Aorta (tissue), 5 donors: ENCODE data around the gene PRKAR2A. TPM values are rescaled to one million over a fixed set of nuclear protein-coding genes. Genes with fewer than 3 reads are reported as not detected.

Experiments
- ATAC-seq: fragments of 200-7000 bp; cut with Tn5 transposase; one replicate; pipeline ENCODE4 v1.9.1; 2022; ENCODE audit warnings: moderate library complexity; ENCODE audit not compliant: low FRiP score
- DNase-seq, 2 donors: peaks; one replicate each; pipeline ENCODE4 v3.0.0-alpha.2; 2020
- H3K27ac ChIP-seq, 2 donors: one replicate each; pipeline ENCODE4 v1.5.1; 2013; ENCODE audit warnings: low read length in 2 of 2, mild to moderate bottlenecking in 2 of 2, moderate library complexity in 2 of 2, control low read depth in 1 of 2, inconsistent platforms in 1 of 2, low read depth in 1 of 2
- H3K27me3 ChIP-seq, 2 donors: one replicate each; pipeline ENCODE4 v1.6.1; 2013; ENCODE audit warnings: control low read depth in 1 of 2, low read length in 1 of 2, mild to moderate bottlenecking in 1 of 2, moderate library complexity in 1 of 2; ENCODE audit not compliant: insufficient read depth in 2 of 2, control insufficient read depth in 1 of 2
- H3K36me3 ChIP-seq, 2 donors: one replicate each; pipeline ENCODE4 v1.6.1; 2013; ENCODE audit warnings: control low read depth in 1 of 2, low read length in 1 of 2, mild to moderate bottlenecking in 1 of 2; ENCODE audit not compliant: insufficient read depth in 2 of 2, control insufficient read depth in 1 of 2
- H3K4me1 ChIP-seq, 2 donors: one replicate each; pipeline ENCODE4 v1.6.1; 2013; ENCODE audit warnings: low read length in 2 of 2, control low read depth in 1 of 2, mild to moderate bottlenecking in 1 of 2, moderate library complexity in 1 of 2; ENCODE audit not compliant: insufficient read depth in 2 of 2, control insufficient read depth in 1 of 2
- H3K4me3 ChIP-seq, 2 donors: one replicate each; pipeline ENCODE4 v1.5.1; 2013; ENCODE audit warnings: low read length in 2 of 2, control low read depth in 1 of 2, mild to moderate bottlenecking in 1 of 2
- H3K9me3 ChIP-seq: one replicate; pipeline ENCODE4 v1.6.1; 2013; ENCODE audit warnings: mild to moderate bottlenecking, low read length; ENCODE audit not compliant: control insufficient read depth
- WGBS, 2 donors: extraction: QIAGEN DNeasy Blood & Tissue Kit; methylation state at CpG; one replicate each; pipeline ENCODE4 v1.1.7; 2013; 5-methylcytosine and 5-hydroxymethylcytosine counted together
- intact Hi-C, 2 donors: fragments of 100-400 bp; cut with DNase I; formaldehyde crosslinking; loops; one replicate each; pipeline versions ENCODE4 v1.14.2 to v1.15.0; 2022
- polyA plus RNA-seq, 2 donors: library from polyadenylated mRNA; stranded (reverse); fragments of 200-250 nt; gene quantifications; one replicate each; pipeline ENCODE4 v1.2.3, GENCODE V29; 2013
- total RNA-seq, 2 donors: library from RNA; stranded (reverse); fragmentation: NEBNext Ultra II Directional; extraction: Animal tissue kit (Norgen Biotek cat#: 25700); gene quantifications; one replicate each; pipeline ENCODE4 v1.2.1, GENCODE V29; 2021
- donor health status: healthy with polysubstance abuse.
- donor health status: Bipolar disorder and iron deficiency.
- donor health status: DM: no; HTN: no; CAD: no.
- donor health status: DM: no; HTN: no; CAD: no.
- donor health status: DM: yes; HTN: yes; CAD: no.

Gene PRKAR2A
- total and polyA plus RNA-seq, 4 donors = 9.1 to 59.6 (median 31.7) TPM

DNA sequence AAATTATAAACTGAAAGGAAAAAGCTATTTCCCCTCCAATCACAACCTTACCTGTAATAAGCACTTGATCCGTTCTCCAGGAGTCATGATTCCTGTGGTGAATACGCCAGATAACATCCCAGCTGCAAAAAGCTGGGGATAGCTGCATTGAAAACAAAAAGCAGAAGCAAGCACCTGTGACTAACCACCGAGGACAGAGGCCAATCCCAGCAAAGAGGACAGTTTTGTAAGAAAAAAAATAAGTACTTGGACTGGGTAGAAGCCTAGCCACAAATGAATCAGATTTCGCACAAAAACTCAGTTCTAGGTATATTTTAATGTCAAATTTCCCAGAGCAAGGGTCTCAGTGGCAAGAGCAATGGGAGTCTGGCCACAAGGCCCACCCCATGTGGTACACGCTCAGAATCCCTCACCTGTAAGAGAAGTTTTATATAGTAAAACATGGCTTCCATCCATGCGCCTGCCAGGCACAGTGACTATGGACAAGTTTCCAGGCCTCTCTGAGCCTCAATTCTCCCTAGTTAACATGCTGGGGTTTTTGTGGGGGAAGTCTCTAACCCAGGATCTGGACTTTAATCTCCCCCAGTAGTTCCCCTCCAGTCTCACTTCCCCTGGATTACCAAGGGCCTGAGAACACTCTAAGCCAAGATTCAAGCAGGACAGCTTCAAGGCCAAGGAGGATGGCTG, 31.8 kb upstream of the PRKAR2A start:
- 88 to 92% methylated on average over 6 of the region's 6 CpGs for WGBS, 2 donors
- no peak for DNase-seq

DNA sequence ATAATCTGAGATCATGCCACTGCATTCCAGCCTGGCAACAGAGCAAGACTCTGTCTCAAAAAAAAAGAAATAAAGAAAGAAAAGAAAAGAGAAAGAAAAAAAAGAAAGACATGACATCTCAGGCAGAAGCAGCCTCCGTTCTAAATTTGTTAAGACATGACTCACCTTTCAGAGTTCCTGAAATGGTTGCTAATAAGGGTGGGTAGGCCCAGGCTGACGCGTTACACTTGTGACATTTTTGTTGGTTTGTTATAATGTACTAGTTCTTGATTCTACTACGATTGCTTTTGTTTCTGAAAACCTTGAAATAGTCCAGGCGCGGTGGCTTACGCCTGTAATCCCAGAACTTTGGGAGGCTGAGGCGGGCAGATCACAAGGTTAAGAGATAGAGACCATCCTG, 30.0 kb upstream of the PRKAR2A start:
- Histone ChIP-seq H3K4me3 (no peak overlapping the region), H3K9me3 (no peaks in the 10 kb centered on the region), H3K36me3 (peaks cover 0 to 2% of the 10 kb centered on the region in 2 donors), H3K27ac (no peak overlapping the region), H3K27me3 (no peaks in the 10 kb centered on the region), H3K4me1 (no peaks in the 10 kb centered on the region)
- ATAC-seq (no peak), DNase-seq (no peak)
- intact Hi-C loops = no loop called here
- WGBS, 2 donors = 92 to 94% methylated on average over 8 of the region's 8 CpGs

More for the DNA sequence above, 31.8 kb upstream of the PRKAR2A start:
- H3K9me3 ChIP-seq = no peaks in the 10 kb centered on the region
- H3K27ac ChIP-seq = no peak overlapping the region
- H3K4me1 ChIP-seq = no peaks in the 10 kb centered on the region
- H3K4me3 ChIP-seq = no peak overlapping the region
- peaks cover 0 to 2% of the 10 kb centered on the region in 2 donors for H3K36me3 ChIP-seq
- intact Hi-C loops = no loop called here
- no peaks in the 10 kb centered on the region for H3K27me3 ChIP-seq
- ATAC-seq = no peak

DNA sequence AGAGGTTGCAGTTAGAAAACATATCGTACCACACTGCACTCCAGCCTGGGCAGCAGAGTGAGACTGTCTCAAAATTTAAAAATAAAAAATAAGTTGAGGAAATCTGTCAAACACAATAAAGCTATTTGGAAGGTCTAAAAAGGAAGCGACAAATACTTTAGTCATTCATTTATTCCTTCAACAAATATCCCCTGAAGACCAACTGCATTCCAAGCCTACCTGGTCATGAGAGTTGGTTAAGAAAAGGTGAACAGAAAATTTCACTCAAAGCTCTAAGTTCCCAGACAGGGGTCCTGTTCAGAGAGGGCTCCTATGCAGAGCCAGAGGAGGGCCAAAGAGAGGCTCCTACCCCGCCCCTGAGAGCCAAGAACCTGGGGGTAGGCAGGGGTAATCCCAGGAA, 15.4 kb upstream of the PRKAR2A start:
- WGBS, 2 donors = 96% methylated on average over 3 of the region's 3 CpGs
- intact Hi-C loops = loop anchor here in 1 of 2 donors (2.0 kb wide), 1 partner anchor 60 kb away; no protein-coding TSS in a partner anchor
- peak in 1 of 2 donors; percentile 11 for DNase-seq
- Histone ChIP-seq H3K4me1 (no peaks in the 10 kb centered on the region), H3K9me3 (no peaks in the 10 kb centered on the region), H3K36me3 (peaks cover 0 to 3% of the 10 kb centered on the region in 2 donors), H3K27me3 (no peaks in the 10 kb centered on the region), H3K4me3 (no peak overlapping the region), H3K27ac (no peak overlapping the region)
- ATAC-seq = no peak

DNA sequence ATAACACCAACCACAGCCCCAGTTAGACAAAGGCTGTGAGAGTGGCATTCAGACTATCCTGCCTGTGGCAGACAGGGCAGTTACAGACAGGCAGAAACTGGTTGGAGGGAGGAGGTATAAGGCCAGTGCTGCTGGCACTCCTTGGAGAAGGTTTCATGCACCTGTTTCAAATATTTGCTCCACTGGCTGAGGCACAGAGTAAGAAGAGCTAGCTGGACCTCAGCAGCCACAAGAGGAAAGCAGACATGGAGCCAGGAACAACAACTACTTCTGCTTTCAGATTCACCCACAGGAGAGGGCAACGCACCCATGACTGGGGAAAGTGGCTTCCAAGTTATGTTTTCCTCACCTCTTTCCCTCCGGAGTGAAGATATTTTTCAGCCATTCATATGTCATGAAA, 11.5 kb upstream of the PRKAR2A start:
- peaks cover 3 to 5% of the 10 kb centered on the region in 2 donors for H3K36me3 ChIP-seq
- no peak for ATAC-seq
- WGBS, 2 donors = 76 to 78% methylated on average over 2 of the region's 2 CpGs

DNA sequence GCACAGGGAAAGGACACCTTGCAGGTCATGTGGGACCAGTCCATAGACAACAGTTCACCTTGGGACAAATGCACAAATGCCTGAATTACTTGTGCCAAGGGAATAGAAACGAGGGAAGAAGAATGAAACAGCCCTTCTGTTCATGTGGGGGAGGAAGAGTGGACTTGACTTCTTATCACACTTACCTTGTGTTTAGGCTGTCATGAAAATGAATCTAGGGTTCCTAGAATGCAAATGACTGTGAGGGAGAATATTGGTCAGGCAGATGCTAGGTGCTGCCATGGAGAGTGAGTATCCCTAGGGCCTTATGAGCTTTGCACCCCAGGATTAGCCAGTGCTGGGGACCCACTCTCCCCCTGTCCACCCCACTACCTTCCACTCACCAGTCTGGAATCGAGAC, 11.0 kb upstream of the PRKAR2A start:
- DNase-seq (no peak), ATAC-seq (no peak)
- H3K36me3 ChIP-seq = peaks cover 3 to 5% of the 10 kb centered on the region in 2 donors
- H3K9me3 ChIP-seq = no peaks in the 10 kb centered on the region
- no peak overlapping the region for H3K27ac ChIP-seq
- intact Hi-C loops = no loop called here
- 78 to 81% methylated on average over 2 of the region's 2 CpGs for WGBS, 2 donors
- H3K27me3 ChIP-seq = no peaks in the 10 kb centered on the region
- H3K4me1 ChIP-seq = no peaks in the 10 kb centered on the region
- no peak overlapping the region for H3K4me3 ChIP-seq

More for the DNA sequence above, 11.5 kb upstream of the PRKAR2A start:
- Histone ChIP-seq H3K4me1 (no peaks in the 10 kb centered on the region), H3K9me3 (no peaks in the 10 kb centered on the region), H3K27me3 (no peaks in the 10 kb centered on the region), H3K4me3 (no peak overlapping the region), H3K27ac (no peak overlapping the region)
- intact Hi-C loops = no loop called here
- DNase-seq = no peak

DNA sequence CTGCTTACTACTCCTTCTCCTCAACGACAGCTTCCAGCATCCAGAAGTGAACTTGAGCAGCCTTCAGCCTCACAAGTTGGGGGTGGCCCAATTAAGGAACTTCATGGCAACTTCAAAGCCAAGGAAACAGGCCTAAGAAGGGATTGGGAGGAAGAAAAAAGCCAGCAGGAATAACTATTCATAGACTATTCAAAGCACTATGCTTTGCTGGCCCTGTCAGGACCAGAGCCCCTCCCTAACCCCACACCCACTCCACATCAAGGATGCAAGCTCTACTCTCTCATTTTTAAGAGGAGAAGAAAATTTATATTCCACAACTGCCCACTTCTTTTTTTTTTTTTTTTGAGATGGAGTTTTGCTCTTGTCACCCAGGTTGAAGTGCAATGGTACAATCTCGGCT, 10.0 kb upstream of the PRKAR2A start:
- Histone ChIP-seq H3K4me3 (no peak overlapping the region), H3K9me3 (no peaks in the 10 kb centered on the region), H3K27me3 (no peaks in the 10 kb centered on the region), H3K27ac (no peak overlapping the region), H3K4me1 (no peaks in the 10 kb centered on the region), H3K36me3 (peaks cover 3 to 5% of the 10 kb centered on the region in 2 donors)
- 75 to 76% methylated on average over 2 of the region's 2 CpGs for WGBS, 2 donors
- no peak for DNase-seq
- no peak for ATAC-seq
- intact Hi-C loops = no loop called here

DNA sequence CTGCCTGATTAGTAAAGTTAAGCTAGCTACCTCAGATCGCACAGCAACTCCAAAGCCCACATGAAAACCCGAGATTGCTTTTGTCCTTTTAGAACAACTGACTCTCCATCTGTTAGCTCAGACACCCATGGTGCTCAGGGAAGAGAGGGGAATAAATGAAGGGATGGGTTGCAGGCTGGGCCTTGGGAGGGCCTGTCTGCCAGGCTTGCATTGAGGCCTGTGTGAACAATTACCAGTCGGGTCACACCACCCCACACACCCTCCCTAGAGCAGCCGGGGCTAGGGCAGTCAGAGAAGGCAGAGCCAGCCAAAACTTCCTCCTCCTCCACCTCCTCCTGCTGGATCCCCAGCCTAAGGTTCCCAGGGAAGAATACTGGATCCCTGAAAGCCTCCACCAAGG, 8.8 kb upstream of the PRKAR2A start:
- H3K27me3 ChIP-seq = no peaks in the 10 kb centered on the region
- ATAC-seq (no peak), DNase-seq (no peak)
- H3K36me3 ChIP-seq = peaks cover 0 to 5% of the 10 kb centered on the region in 2 donors
- no peaks in the 10 kb centered on the region for H3K9me3 ChIP-seq
- H3K4me1 ChIP-seq = no peaks in the 10 kb centered on the region
- H3K4me3 ChIP-seq = no peak overlapping the region
- 50 to 54% methylated on average over 4 of the region's 4 CpGs for WGBS, 2 donors
- H3K27ac ChIP-seq = no peak overlapping the region
- intact Hi-C loops = no loop called here

DNA sequence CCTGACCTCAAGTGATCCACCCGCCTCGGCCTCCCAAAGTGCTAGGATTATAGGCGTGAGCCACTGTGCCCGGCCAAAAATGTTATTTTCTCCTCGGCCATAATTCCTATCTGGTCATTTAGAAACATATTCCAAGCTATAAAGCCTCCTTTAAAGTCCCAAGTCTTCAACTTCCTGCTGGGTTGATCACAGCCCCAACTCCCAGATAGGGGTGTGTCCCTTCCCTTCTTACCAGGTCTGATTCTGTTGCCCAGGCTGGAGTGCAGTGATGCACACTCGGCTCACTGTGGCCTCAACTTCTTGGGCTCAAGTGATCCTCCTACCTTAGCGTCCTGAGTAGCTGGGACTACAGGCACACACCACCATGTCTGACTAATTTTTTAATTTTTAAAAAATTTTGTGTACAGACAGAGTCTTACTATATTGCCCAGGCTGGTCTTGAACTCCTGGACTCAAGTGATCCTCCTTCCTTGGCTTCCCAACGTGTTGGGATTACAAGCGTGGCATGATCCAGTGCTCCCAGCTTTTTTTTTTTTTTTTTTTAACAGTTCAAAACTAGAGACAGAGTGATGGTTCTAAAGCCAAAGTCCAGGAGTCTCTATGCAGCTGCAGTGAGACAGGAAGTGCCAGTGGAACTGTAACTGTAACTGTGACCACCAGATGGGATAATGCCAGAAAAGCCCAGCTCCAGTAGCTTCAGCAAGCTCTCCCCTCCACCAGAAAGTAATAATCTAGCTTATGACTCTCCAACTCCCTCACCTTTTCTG, 8.2 kb upstream of the PRKAR2A start:
- no peak for DNase-seq
- H3K4me3 ChIP-seq = no peak overlapping the region
- no peak overlapping the region for H3K27ac ChIP-seq
- H3K27me3 ChIP-seq = no peaks in the 10 kb centered on the region
- H3K9me3 ChIP-seq = no peaks in the 10 kb centered on the region
- no peak for ATAC-seq
- peaks cover 0 to 5% of the 10 kb centered on the region in 2 donors for H3K36me3 ChIP-seq
- intact Hi-C loops = no loop called here
- H3K4me1 ChIP-seq = no peaks in the 10 kb centered on the region
- WGBS, 2 donors = 86 to 87% methylated on average over 9 of the region's 9 CpGs

DNA sequence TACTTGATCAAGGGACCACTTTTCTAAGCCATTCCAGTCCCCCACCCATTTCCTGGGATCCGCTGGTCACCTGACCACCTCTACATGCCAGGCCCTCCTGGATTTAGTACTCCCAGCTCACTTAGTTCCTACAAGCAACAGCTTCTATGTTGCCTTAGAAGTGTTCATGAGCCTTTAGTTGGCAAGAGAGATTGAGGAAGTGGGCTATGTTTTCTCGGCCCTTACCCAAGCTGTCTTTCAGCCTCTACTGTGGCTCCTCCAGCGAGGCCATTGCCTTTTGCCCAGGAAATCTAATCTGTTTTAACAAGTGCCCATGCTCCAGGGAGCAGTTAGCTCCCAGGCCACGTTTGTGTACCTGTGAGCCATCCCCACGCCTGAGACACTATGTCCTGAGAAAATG, 4.5 kb upstream of the PRKAR2A start:
- H3K9me3 ChIP-seq = no peaks in the 10 kb centered on the region
- no peak overlapping the region for H3K4me3 ChIP-seq
- DNase-seq = no peak
- H3K4me1 ChIP-seq = no peaks in the 10 kb centered on the region
- 92 to 94% methylated on average over 5 of the region's 5 CpGs for WGBS, 2 donors
- H3K36me3 ChIP-seq = peaks cover 0 to 5% of the 10 kb centered on the region in 2 donors
- H3K27ac ChIP-seq = no peak overlapping the region
- intact Hi-C loops = no loop called here
- ATAC-seq = no peak
- no peaks in the 10 kb centered on the region for H3K27me3 ChIP-seq
